ENCODE measurements around the gene RNF212B.

RNF212B gene

GRCh38 chr14:23320584-23321571, 83.1 kb downstream of the RNF212B start, which contains the start of gene PABPN1:
Gene PABPN1 (plus strand): TSS chr14:23321457. CDS start chr14:23321470, 13 bp downstream.
- peak; percentile 92 to 95 for DNase-seq (ENCODE audit: low read depth in 2 of 2, low spot score in 1 of 2)

DNA sequence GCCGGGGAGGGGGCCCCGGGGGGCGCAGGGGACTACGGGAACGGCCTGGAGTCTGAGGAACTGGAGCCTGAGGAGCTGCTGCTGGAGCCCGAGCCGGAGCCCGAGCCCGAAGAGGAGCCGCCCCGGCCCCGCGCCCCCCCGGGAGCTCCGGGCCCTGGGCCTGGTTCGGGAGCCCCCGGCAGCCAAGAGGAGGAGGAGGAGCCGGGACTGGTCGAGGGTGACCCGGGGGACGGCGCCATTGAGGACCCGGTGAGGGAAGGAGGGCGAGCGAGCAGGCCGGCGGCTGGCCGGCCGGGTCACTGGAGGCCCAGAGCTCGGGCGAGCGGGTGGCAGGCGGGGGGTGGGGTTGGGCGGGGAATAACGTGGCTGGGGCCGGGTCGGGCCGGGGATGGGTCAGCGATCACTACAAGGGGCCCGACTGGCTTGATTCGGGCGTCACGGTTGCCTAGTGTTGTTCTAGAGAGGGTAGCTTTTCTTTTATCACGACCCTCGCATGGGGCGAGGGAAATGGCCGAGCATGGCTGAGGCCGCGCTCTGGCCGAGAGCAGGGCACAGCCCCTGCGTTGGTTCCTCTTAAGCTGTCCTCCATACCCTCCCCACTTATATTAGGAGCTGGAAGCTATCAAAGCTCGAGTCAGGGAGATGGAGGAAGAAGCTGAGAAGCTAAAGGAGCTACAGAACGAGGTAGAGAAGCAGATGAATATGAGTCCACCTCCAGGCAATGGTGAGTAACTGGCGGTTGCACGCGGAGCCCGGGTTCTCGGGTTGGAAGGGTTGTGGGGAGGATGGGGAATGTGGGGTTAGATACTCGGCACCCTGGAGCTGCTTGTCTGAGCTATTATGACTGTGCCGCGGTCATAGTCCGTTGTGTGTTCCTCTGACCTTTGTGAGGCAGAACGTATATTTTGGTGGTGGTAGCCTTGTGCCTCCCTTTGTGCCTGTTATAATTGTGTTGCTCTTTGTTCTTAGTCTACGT, 84.1 kb downstream of the RNF212B start:
- peak; percentile 5 to 21 for DNase-seq (ENCODE audit: low read depth in 2 of 2, low spot score in 1 of 2)
